DOHH2 (cell line): ENCODE results near the gene ALG8.

Source experiments
- CTCF ChIP-seq: fragments of 200-600 bp; sonication (generic); IDR thresholded peaks from one replicate; pipeline ENCODE4 v1.5.1; 2014; ENCODE audit warnings: antibody characterized with exemption, mild to moderate bottlenecking, low read depth, low read length; ENCODE audit not compliant: poor library complexity, severe bottlenecking
- EZH2phosphoT487 ChIP-seq: fragments of 200-600 bp; sonication (generic); IDR thresholded peaks from 2 replicates; pipeline ENCODE4 v1.6.1; 2017; ENCODE audit warnings: borderline replicate concordance, mild to moderate bottlenecking, antibody characterized with exemption, low read length, moderate library complexity, mixed read lengths

GRCh38 chr11:78138291-78138690 is 1.1 kb downstream of the ALG8 start:
- TF ChIP-seq CTCF, result no peak
- TF ChIP-seq EZH2phosphoT487, result no peak
